Measurements from ENCODE around the gene SLIT1.
A peak's percentile ranks its signal among the peaks of the same experiment; 100 is the strongest.

The SLIT1 gene

DNA sequence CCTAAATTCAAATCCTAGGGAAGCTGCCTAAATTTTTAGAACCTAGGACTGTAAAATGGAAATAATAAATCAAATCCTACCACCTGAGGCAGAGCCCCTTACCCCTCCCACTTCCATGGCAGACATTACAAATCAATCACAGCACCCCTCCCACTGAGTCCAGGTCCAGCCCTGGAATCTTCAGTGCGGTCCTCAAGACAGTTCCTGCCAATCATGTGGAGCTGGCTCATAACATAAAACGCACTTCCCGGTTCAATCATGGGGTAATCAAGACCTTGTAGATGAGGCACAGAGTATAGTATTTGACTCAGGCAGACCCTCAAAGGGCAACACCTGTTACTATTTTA lies 157.0 kb downstream of the SLIT1 start:
- H3K4me3 ChIP-seq (ENCODE audit: low read length), result no peak overlapping the region
- TF ChIP-seq, protein P1, sequence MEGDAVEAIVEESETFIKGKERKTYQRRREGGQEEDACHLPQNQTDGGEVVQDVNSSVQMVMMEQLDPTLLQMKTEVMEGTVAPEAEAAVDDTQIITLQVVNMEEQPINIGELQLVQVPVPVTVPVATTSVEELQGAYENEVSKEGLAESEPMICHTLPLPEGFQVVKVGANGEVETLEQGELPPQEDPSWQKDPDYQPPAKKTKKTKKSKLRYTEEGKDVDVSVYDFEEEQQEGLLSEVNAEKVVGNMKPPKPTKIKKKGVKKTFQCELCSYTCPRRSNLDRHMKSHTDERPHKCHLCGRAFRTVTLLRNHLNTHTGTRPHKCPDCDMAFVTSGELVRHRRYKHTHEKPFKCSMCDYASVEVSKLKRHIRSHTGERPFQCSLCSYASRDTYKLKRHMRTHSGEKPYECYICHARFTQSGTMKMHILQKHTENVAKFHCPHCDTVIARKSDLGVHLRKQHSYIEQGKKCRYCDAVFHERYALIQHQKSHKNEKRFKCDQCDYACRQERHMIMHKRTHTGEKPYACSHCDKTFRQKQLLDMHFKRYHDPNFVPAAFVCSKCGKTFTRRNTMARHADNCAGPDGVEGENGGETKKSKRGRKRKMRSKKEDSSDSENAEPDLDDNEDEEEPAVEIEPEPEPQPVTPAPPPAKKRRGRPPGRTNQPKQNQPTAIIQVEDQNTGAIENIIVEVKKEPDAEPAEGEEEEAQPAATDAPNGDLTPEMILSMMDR (conservative IDR thresholded peaks at IDR 0.05; ENCODE audit: low read length), result no peak
- no peak for DNase-seq (ENCODE audit: low read depth)

DNA sequence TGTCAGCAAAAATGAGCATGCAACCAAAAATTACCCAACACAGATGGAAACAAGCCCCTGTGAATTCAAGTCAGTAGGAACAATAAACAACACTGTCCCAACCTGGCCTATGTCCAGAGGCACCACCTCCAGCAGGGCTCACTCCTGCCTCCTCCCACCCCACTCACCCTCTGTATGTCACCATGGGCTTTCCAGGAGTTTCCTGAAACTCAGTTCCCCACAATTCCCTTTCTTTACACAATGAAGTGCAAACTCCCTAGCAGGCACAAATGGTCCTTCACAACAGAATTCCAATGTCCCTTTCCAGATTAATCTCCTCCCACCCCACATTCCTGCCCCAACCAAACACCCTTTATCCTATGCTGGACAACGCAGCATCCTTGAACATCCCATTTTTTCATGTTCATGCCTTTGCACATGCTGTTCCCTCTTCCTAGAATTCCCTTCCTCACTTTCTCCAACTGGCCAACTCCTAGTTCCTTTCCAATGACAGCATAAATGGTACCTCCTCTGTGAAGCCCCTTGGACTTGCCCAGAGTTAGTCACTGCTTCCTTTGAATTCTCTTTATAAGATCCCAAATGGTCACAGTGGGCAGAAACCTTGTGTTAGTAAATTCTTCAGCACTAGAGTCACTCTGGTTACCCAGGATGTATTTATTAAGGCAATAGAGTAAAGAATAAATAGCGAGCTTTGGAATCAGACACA lies 157.5 kb downstream of the SLIT1 start:
- TF ChIP-seq, protein P1 (conservative IDR thresholded peaks at IDR 0.05; ENCODE audit: low read length), result no peak
- DNase-seq (ENCODE audit: low read depth), result peak; percentile 47
- no peak overlapping the region for H3K4me3 ChIP-seq (ENCODE audit: low read length)

DNA sequence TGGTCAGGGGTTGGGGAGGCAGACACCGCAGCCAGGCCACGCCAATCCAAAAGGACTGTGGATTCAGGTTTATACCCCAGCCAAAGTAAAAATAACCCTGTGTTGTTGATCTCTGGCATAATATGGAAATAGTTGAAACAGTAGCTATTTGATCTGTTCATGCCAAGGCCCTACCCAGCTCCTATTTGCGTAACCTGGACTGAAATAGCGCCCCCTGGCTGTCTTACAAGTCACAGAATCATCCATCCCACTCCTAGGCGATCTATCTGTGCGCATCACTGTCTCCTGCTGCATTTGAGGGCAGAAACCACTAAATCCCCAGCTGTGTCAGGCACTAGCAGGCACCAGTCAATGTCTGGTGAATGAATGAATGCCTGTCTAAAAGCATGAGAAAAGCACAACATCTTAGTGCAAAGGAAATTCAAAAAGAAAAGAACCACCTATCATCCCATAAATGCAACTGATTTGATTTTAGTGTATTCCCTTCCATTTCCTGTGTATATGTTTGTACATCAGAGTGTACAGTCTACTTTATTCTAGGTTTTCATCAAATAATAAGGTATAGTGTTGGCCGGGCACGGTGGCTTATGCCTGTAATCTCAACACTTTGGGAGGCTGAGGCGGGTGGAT lies 160.0 kb downstream of the SLIT1 start:
- peak; percentile 55 for DNase-seq (ENCODE audit: low read depth)
- TF ChIP-seq, protein P1 (conservative IDR thresholded peaks at IDR 0.05; ENCODE audit: low read length), result peak; percentile 61
- H3K4me3 ChIP-seq (ENCODE audit: low read length), result no peak overlapping the region

DNA sequence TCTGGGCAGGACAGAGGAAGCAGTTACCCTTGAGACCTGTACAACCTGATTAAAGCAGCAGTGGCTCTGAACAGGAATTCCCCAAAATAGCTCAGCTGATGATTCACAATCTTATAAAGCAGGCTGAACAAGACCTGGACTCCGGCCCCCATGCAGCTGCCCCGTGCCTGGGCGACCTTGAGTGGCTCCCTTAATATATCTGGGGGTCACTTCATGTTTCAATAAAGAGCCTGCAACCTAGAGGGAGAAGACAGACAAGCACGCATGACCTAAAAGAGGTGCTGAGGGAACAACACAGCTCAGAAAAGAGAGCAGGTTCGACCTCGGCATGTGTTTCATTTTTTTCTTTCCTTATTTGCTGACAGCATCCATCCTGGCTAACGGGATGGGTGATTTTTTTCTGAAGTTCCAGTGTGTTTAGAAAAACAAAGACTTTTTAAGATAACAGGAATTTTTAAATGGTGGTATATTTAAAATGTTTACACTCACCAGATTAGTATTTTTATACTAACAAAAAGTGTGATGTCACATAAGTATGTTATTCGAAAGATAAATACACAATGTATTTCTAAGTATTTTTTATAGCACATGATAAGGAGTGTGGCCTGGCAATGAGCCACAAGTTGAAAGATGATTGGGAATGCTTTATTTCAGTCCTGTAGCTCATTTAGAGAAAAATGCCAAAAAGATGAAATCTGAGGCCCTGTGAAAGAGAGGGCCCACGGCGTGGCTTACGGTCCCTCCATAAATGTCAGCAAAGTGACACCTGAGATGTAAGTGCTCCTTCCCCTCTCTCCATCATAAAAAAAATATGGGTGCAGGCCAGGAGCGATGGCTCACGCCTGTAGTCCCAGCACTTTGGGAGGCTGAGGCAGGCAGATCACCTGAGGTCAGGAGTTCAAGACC lies 161.3 kb downstream of the SLIT1 start:
- TF ChIP-seq, protein P1 (conservative IDR thresholded peaks at IDR 0.05; ENCODE audit: low read length), result no peak
- DNase-seq (ENCODE audit: low read depth), result peak; percentile 27
- no peak overlapping the region for H3K4me3 ChIP-seq (ENCODE audit: low read length)

DNA sequence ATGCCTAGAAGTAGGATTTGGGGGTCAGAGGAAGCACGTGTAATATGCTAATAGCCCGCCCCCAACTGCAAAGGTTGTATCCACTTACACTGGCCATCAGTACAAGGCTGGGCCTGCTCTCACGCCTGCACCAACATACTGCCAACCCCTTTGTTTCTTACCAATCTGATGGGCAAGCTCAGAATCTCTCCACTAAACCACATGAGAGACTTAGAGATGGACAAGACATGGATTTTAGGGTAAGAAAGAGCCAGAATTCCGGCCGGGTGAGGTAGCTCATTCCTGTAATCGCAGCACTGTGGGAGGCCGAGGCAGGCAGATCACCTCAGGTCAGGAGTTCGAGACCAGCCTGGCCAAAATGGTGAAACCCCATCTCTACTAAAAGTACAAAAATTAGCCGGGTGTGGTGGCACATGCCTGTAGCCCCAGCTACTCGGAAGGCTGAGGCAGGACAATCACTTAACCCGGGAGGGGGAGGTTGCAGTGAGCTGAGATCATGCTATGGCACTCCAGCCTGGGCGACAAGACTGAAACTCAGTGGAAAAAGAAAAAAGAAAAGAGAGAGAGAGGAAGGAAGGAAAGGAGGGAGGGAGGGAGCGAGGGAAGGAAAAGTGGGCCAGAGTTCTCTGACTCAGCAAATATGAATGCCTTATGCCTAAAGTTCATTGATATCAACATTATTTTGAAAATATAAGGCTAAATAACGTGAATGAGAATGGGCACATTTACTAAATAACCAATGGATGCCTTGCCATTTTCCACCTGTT lies 162.2 kb downstream of the SLIT1 start:
- no peak overlapping the region for H3K4me3 ChIP-seq (ENCODE audit: low read length)
- no peak for DNase-seq (ENCODE audit: low read depth)
- TF ChIP-seq, protein P1 (conservative IDR thresholded peaks at IDR 0.05; ENCODE audit: low read length), result no peak

DNA sequence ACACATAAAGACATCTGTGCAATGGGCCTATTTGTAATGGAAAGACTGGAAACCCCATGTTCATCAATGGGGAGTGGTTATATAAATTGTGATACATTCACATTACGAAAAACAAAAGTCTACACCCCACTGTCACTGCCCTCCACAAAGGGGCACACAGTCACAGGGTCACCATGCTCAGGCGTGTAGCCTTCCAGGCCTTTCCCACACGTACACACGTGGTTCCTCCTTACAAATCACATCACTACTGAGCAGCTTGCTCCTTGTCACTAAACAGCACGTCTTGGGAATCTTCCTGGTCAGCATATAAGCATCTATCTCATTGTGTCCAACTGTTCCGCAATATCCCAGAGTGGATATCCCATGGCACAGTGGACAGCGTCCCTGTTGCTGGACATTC lies 163.1 kb downstream of the SLIT1 start:
- TF ChIP-seq, protein P1 (conservative IDR thresholded peaks at IDR 0.05; ENCODE audit: low read length), result no peak
- no peak overlapping the region for H3K4me3 ChIP-seq (ENCODE audit: low read length)
- DNase-seq (ENCODE audit: low read depth), result no peak
